GM12865 (cell line): ENCODE measurements around the gene SLC25A38.

Experiments used
- DNase-seq: peaks from one replicate; pipeline ENCODE4 v3.0.0; 2010; ENCODE audit warnings: low read depth
- H3K4me3 ChIP-seq: 2 replicates; pipeline ENCODE4 v1.5.1; 2011; ENCODE audit warnings: mild to moderate bottlenecking, low read depth, low read length, control low read depth
- TF ChIP-seq, protein P1 (sequence below): IDR thresholded peaks from 2 replicates; pipeline ENCODE4 v1.5.1; 2011; ENCODE audit warnings: low read length, control low read depth, low read depth, inconsistent platforms; ENCODE audit not compliant: insufficient read depth; ENCODE audit errors: missing control alignments

The SLC25A38 gene

DNA sequence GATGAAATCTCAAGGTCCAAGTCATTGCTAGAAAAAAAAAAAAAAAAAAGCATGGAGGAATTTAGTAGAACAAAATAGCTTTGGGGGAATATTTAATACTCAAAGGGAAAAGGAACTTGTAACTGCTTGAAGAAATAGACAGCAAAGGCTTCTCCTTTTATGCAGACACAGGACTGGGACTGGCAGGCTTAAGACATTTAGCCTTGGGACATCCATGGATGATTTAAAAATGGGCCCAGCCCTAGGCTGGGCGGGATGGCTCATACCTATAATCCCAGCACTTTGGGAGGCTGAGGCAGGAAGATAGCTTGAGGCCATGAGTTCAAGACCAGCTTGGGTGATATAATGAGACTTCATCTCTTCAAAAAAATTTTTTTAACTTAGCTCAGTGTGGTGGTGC lies 43.1 kb downstream of the SLC25A38 start:
- TF ChIP-seq, protein P1, sequence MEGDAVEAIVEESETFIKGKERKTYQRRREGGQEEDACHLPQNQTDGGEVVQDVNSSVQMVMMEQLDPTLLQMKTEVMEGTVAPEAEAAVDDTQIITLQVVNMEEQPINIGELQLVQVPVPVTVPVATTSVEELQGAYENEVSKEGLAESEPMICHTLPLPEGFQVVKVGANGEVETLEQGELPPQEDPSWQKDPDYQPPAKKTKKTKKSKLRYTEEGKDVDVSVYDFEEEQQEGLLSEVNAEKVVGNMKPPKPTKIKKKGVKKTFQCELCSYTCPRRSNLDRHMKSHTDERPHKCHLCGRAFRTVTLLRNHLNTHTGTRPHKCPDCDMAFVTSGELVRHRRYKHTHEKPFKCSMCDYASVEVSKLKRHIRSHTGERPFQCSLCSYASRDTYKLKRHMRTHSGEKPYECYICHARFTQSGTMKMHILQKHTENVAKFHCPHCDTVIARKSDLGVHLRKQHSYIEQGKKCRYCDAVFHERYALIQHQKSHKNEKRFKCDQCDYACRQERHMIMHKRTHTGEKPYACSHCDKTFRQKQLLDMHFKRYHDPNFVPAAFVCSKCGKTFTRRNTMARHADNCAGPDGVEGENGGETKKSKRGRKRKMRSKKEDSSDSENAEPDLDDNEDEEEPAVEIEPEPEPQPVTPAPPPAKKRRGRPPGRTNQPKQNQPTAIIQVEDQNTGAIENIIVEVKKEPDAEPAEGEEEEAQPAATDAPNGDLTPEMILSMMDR: no peak
- no peak overlapping the region for H3K4me3 ChIP-seq

DNA sequence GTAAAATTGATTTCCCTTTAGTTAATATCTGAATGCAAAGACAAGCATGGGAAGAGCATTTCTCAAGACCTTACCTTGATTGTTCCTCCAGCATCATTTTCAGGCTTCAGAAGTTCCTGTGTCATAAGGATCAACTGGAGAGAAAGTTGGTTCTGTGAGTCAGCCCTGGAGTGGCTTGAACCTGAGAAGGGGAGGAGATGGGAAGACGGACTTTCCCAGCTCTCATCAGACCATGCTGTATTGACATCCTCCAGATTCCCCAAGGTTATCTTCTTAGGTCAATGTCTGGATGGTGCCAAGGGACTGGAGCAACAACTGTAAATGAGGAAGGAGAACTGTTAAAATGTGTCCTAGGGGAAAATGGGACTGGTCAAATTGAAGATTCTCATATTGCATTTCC lies 44.3 kb downstream of the SLC25A38 start:
- TF ChIP-seq, protein P1: no peak
- DNase-seq: no peak
- H3K4me3 ChIP-seq: no peak overlapping the region

More for the DNA sequence above, 43.1 kb downstream of the SLC25A38 start:
- DNase-seq: no peak

DNA sequence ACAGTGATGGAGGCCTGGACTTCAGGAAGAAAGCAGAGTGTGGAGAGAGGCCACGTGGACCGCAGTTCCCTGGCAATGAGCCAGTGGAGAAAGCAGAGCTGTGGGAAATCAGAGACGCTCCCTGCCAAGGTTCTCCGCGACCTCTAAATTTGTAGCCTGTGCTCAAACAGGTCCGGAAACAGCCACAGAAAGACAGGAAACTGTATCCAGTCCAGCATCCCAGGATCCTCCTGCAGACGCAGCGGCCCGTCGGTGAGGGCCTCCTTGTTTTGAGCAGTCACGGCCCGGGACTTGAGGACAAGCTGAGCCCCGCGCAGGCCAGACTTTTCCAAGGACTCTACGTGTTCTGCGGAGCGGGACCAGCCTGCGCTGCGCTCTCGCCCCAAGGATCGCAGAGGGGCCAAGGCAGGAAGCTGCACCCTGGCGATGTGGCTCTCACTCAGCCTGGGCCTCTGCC lies 45.6 kb downstream of the SLC25A38 start:
- no peak overlapping the region for H3K4me3 ChIP-seq
- TF ChIP-seq, protein P1: no peak

DNA sequence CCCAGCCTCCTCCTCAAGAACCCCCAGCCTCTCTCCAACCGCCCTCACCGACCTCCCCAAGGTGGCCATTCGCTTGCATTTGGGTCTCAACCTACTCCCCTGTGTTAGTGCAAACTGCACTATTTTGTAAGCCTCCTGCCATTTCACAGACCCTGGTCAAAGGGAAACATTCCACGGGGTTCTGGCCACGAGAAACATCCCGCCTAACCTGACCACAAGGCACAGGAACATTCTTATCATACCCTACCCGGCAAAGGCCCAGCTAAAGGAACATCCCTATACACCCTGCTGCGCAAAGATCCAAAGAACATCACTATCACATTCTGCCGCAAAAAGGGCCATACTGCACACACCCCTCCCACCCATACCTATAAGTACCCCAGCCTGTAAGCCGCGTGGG lies 46.3 kb downstream of the SLC25A38 start:
- no peak for DNase-seq
- H3K4me3 ChIP-seq: no peak overlapping the region
- TF ChIP-seq, protein P1: no peak

More for the DNA sequence above, 45.6 kb downstream of the SLC25A38 start:
- no peak for DNase-seq

DNA sequence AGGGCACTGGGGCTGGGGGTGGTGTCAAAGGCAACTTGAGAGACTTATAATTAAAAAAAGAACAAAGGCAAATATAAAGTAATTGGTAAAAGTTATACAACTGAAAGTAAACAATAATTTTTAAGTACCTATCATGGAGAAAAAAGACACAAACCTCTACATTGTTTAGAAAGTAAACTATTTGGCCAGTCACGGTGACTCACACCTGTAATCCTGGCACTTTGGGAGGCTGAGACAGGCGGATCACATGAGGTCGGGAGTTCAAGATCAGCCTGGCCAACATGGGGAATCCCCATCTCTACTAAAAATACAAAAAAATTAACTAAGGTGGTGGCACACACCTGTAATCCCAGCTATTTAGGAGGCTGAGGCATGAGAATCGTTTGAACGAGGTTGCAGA lies 49.2 kb downstream of the SLC25A38 start:
- DNase-seq: no peak
- H3K4me3 ChIP-seq: no peak overlapping the region
- TF ChIP-seq, protein P1: no peak

DNA sequence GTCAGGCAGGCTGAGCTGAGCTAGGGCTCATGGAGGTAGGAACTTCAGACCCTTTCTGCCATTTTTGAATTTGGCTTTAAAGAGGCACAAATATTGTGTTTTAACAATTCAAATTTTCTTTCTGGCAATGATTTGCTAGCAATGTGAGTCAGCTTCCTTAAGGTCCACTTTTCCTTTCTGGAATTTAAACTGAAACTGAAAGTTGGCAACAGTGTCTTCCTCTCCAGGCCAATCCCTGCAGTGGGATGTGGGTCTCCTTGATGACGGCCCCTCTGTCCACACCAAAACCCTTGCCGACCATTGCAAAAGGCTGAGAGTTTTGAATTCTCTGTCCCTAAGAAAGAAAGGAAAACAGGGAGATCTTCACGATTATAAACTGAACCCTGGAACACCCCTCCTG lies 50.5 kb downstream of the SLC25A38 start:
- TF ChIP-seq, protein P1: no peak
- H3K4me3 ChIP-seq: no peak overlapping the region
- no peak for DNase-seq

DNA sequence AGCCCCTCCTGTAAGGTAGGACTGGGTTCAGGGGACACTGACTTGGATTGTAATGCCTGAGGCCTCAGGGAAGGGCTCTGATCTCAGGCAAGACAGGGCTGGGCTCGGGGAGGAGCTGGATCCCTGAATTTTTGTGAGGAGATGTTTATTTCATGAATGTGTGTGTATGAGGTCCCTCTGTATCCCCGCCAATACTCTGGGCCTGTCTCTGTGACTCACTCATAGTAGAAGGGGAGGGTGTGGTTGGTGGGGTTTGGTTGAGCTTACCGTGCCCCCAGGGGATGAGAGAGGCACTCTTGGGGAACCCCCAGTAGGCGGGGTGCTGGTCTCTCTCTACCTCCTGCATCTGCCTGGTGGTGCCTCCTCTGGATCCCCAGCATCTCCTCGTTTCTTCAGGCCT lies 51.4 kb downstream of the SLC25A38 start:
- H3K4me3 ChIP-seq: no peak overlapping the region
- TF ChIP-seq, protein P1: no peak
- no peak for DNase-seq
